ENCODE results near the gene FAM110A. TPM values are rescaled to one million over a fixed set of nuclear protein-coding genes. Genes with fewer than 3 reads are reported as not detected.

The FAM110A gene
- total and polyA plus RNA-seq, 2 of the 8 experiments (the other 6 are each of a cell fraction or from before 2014, with no cell fraction given) = 10.1 to 10.9 TPM

DNA sequence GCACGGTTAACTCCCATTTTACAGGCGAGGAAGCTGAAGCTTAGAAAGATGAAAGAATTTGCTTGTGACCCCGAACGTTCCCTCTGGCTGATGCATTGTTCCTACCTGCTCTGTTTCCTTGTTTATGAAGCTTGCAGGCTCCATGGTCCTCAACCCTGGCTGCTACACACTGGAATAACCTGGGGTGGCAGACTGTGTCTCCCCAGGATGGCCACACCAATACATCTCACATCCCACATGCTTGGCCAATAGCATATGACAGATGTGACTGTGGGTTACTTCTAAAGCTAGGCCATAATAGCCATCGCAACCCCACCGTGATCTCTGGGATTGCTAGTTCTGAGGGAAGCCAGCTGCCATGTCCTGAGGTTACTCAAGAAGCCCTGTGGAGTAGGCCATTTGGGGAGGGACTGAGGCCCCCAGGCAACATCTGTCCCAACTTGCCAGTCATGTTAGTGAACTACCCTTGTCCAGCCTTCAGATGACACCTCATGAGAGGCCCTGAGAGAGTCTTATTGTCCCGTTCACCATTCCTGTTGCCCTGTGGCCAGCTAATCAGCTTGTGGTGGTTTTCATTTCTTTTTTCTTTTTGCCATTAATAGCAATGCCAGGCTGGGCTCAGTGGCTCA is 6.7 kb upstream of the FAM110A start:
- H3K9ac ChIP-seq (replicated peaks in 1 of 4; ENCODE audit: extremely low read depth in 1 of 4, low read depth in 3 of 4, low read length in 3 of 4) = no peak overlapping the region
- no peak overlapping the region for H3K23ac ChIP-seq (ENCODE audit: insufficient read length)
- no peak overlapping the region for H2BK20ac ChIP-seq (ENCODE audit: low read length)
- H2BK5ac ChIP-seq (ENCODE audit: low read depth, low read length) = no peak overlapping the region
- H2BK15ac ChIP-seq (ENCODE audit: low read length) = no peak overlapping the region
- 86% methylated on average over 7 of the region's 7 CpGs; no CpG with 5 or more reads in 1 of the 2 experiments for WGBS, 2 experiments (ENCODE audit: extremely low coverage in 1 of 2, insufficient coverage in 1 of 2, insufficient read length in 1 of 2, insufficient replicate concordance in 2 of 2, low coverage in 1 of 2, low lambda C conversion rate in 2 of 2, missing lambda C conversion rate in 1 of 2)
- H3K14ac ChIP-seq (ENCODE audit: insufficient read length) = no peak overlapping the region
- no peak overlapping the region for H3K18ac ChIP-seq (ENCODE audit: extremely low read depth, low read length)
- POLR2A ChIA-PET (ENCODE audit: partially characterized antibody) = no interaction called here
- H2BK12ac ChIP-seq (ENCODE audit: low read depth, low read length) = no peak overlapping the region
- no peaks in the 10 kb centered on the region for H3K36me3 ChIP-seq (ENCODE audit: control insufficient read depth in 2 of 4, insufficient read depth in 4 of 4, low read length in 3 of 4)
- no peak overlapping the region for H4K91ac ChIP-seq (replicated peaks; ENCODE audit: insufficient read length, low read length)
- no peaks in the 10 kb centered on the region for H4K20me1 ChIP-seq (replicated peaks in 1 of 2; ENCODE audit: control insufficient read depth in 1 of 2, insufficient read depth in 2 of 2, low read length in 2 of 2)
- no peak overlapping the region for H2BK120ac ChIP-seq (replicated peaks; ENCODE audit: low read depth, low read length)
- no peak for FAIRE-seq
- no peak overlapping the region for H2AK5ac ChIP-seq (ENCODE audit: low read depth, low read length)
- H3K79me1 ChIP-seq (ENCODE audit: low read depth, low read length) = no peaks in the 10 kb centered on the region
- no peak overlapping the region for H3K56ac ChIP-seq (replicated peaks; ENCODE audit: insufficient read length, low read depth, low read length)
- H3K27ac ChIP-seq (ENCODE audit: low read depth, low read length) = no peak overlapping the region
- H3K27me3 ChIP-seq (replicated peaks in 1 of 4; ENCODE audit: control insufficient read depth in 3 of 4, extremely low read depth in 1 of 4, insufficient read depth in 3 of 4, low read length in 3 of 4) = no peaks in the 10 kb centered on the region
- H3K4me1 ChIP-seq (replicated peaks in 1 of 4; ENCODE audit: control insufficient read depth in 3 of 4, insufficient read depth in 4 of 4, low read length in 3 of 4) = peaks cover 0 to 6% (median 0%) of the 10 kb centered on the region in 4 experiments; a peak in 1 of 7 replicates
- no peak overlapping the region for H3K4ac ChIP-seq (replicated peaks; ENCODE audit: insufficient read length, low read depth, low read length)
- CTCF ChIA-PET (ENCODE audit: partially characterized antibody) = interaction anchor here (0.8 to 1.8 kb wide), 5 partner anchors 8 to 129 kb away, joined by 3 to 5 read pairs (median 3); no protein-coding TSS in a partner anchor
- H3K79me2 ChIP-seq (ENCODE audit: control insufficient read depth in 1 of 2, insufficient read depth in 2 of 2, low read length in 2 of 2) = no peaks in the 10 kb centered on the region
- no peak overlapping the region for H4K5ac ChIP-seq (ENCODE audit: insufficient read length, low read depth, low read length)
- no peak overlapping the region for H4K8ac ChIP-seq (ENCODE audit: extremely low read depth, insufficient read depth, low read length)
- H2AFZ ChIP-seq (ENCODE audit: low read length) = 0 out of 2 replicates have a peak overlapping the region, but pooled peaks have one; percentile 12
- H3K4me2 ChIP-seq (ENCODE audit: insufficient read depth in 1 of 2, low read depth in 2 of 2, low read length in 2 of 2) = no peak overlapping the region
- no peak overlapping the region for H3K4me3 ChIP-seq (ENCODE audit: extremely low read depth in 1 of 4, insufficient read depth in 2 of 4, low read depth in 3 of 4, low read length in 4 of 4)
- no peaks in the 10 kb centered on the region for H3K23me2 ChIP-seq (ENCODE audit: low read depth, low read length)
- no peaks in the 10 kb centered on the region for H3K9me3 ChIP-seq (ENCODE audit: insufficient read depth in 2 of 2, low read depth in 1 of 2, low read length in 1 of 2)
- DNase-seq (ENCODE audit: low read depth in 1 of 2, low spot score in 2 of 2) = no peak
- no peak for TF ChIP-seq CBX5 (IDR thresholded peaks at IDR 0.05; ENCODE audit: low read depth, low read length)
- no peak for TF ChIP-seq BCL11A (IDR thresholded peaks at IDR 0.05; ENCODE audit: low read depth in 2 of 2, low read length in 2 of 2)
- no peak for TF ChIP-seq NANOG (IDR thresholded peaks at IDR 0.05; ENCODE audit: insufficient read depth, low read depth, low read length, poor library complexity, severe bottlenecking)
- TF ChIP-seq ZNF274 (IDR thresholded peaks at IDR 0.05; ENCODE audit: borderline replicate concordance, extremely low read depth, low read length) = no peak
- TF ChIP-seq TAF7 (optimal IDR thresholded peaks at IDR 0.05; ENCODE audit: borderline replicate concordance, low read depth, low read length) = no peak
- no peak for TF ChIP-seq YY1 (IDR thresholded peaks at IDR 0.05; ENCODE audit: low read depth, low read length)
- TF ChIP-seq TEAD4 (IDR thresholded peaks at IDR 0.05; ENCODE audit: low read depth, low read length) = no peak
- no peak for TF ChIP-seq SIN3A (conservative IDR thresholded peaks at IDR 0.05 in 1 of 2, IDR thresholded peaks at IDR 0.05 in 1 of 2; ENCODE audit: low read depth in 1 of 2, low read length in 2 of 2)
- no peak for TF ChIP-seq BRCA1 (IDR thresholded peaks at IDR 0.05; ENCODE audit: low read depth, low read length)
- no peak for TF ChIP-seq SP4 (IDR thresholded peaks at IDR 0.05; ENCODE audit: low read length)
- TF ChIP-seq RFX5 (IDR thresholded peaks at IDR 0.05; ENCODE audit: borderline replicate concordance, low read depth, low read length) = no peak
- TF ChIP-seq RNF2 (IDR thresholded peaks at IDR 0.05; ENCODE audit: borderline replicate concordance, low read depth, low read length, missing control alignments, poor library complexity, severe bottlenecking) = no peak
- TF ChIP-seq PHF8 (conservative IDR thresholded peaks at IDR 0.05; ENCODE audit: low read depth, low read length) = no peak
